HG03558 (cell line): ENCODE results near the gene MRFAP1.
"Not testable (repeated sequence)": the region's sequence is repeated elsewhere in the genome, so short reads cannot be mapped to it uniquely, and the experiment has no call there.

ENCODE experiments used
- ATAC-seq: cut with Tn5 transposase; IDR thresholded peaks from one replicate; pipeline ENCODE4 v1.9.1; 2021; ENCODE audit warnings: moderate number of reproducible peaks; ENCODE audit not compliant: unreplicated experiment; ENCODE audit errors: extremely low read depth

Gene MRFAP1

DNA sequence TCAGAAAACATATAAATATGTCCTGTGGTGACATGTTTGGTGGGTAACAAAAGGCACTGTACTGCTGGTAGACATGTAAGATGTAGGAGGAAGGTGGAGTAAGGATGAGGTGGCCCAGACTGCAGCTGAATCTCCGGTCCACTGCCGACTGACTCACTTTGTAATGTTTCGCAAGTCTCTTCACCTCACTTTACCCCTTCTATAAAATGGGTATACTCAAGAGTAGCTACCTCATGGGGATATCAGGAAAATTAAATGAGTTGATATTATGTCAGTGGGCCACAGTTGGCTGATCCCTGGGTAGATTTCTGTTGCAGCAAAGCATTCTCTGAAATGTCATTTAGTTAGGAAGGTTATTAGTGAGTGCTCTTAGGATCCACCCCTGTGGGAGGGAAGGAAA is 22.1 kb downstream of the MRFAP1 start:
- ATAC-seq, result no peak

DNA sequence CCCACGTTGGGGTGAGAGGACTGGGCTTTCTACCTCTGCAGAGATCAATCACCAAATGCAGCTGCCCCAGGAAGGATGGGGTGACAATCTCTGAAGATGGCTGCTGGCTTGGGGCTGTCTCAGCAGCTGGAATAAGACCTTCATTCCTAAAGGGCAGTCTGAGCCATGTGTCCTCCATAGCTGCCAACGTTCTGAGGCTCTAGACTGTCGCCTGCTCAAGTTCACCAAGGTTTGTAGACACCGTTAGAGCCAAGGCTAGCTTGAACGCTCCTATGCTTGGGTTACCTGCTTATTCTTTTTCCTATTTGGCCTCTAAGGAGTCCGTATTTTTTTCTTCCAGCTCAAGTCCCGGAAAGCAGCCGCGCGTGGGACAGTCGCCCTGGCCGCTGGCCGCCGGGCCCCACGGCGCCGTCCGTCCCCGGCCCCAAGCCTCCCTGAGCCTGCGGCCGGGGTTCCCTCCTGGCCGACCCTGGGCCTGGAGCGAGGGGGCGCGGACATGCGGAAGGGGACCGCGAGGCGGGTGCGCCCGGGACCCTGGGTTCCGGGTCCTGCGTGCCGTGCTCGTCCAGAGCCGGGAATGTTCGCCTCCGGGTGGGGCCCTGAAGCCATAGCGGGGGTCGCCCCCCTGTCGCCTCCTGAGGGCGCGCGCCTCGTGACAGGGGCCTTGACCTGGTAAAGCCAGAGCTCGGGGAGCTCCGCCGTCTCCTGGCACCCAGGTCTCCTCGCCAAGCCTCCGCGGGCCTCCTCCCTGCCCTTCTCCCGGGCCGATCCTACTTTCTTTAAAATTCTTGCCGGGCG is 23.3 kb downstream of the MRFAP1 start:
- ATAC-seq, result no peak

DNA sequence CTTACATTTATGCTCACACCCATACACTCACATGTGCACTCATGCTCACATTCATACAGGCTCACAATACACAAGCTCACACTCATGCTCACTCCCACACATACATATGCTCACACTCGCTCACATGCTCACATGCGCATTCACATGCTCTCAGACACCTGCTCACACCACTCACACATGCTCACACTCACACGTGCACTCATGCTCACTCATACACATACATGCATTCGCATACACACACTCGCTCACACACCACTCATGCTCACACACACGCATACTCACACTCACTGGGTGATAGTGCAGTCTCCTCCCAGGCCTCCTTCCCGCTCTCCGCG is 24.8 kb downstream of the MRFAP1 start:
- no peak for ATAC-seq

DNA sequence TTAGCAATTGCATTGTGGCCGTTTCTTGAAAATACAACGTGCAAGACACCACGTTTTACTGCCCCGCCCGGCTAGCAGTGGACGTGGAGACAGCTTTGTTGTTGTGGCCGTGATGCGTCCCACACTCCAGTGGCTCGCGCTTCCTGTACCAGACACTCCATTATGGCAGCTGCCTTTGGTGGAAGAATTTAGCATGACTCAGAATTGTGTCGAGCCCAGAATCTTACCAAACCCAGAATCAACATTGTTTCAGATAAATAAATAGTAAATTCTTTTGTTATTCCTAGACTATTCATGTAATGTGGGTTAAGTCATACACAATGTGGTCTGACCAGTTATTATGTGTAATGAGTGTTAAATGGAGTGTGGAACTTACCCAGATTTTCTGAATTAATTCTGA is 27.9 kb downstream of the MRFAP1 start:
- ATAC-seq, result no peak

DNA sequence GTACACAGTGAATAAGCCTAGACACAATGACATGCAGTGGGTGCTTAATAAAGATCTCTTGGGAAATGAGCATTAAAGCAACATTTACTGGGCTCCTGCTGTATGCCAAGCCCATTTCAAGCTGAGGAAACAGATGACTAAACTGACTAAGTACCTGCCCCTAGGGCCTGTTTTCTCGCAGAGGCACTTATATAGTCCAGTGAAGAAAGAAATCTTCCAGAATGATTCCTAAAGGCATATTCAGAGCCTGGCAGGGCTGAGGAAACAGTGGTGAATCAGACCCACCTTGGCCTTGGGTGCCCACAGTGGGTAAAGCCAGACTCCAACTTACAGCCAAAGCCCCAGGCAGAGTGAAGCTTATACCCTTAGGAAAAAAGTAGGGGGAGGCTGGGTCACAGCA is 31.2 kb downstream of the MRFAP1 start:
- no peak for ATAC-seq

DNA sequence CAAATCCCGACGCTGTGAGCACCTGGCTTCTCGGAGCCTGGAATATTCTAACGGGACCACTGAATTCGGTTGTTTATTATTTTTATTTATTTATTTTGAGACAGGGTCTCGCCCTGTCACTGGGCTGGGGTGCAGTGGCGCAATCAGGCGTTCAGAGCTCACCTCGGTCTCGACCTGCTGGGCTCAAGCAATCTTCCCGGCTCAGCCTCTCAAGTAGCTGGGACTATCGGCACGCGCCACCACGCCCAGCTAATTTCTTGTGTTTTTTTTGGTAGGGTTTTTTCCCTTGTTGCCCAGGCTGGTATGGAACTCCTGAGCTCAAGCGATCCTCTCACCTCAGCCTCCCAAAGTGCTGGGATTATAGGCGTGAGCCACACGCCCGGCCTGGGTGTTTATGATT is 31.6 kb downstream of the MRFAP1 start:
- no peak for ATAC-seq

DNA sequence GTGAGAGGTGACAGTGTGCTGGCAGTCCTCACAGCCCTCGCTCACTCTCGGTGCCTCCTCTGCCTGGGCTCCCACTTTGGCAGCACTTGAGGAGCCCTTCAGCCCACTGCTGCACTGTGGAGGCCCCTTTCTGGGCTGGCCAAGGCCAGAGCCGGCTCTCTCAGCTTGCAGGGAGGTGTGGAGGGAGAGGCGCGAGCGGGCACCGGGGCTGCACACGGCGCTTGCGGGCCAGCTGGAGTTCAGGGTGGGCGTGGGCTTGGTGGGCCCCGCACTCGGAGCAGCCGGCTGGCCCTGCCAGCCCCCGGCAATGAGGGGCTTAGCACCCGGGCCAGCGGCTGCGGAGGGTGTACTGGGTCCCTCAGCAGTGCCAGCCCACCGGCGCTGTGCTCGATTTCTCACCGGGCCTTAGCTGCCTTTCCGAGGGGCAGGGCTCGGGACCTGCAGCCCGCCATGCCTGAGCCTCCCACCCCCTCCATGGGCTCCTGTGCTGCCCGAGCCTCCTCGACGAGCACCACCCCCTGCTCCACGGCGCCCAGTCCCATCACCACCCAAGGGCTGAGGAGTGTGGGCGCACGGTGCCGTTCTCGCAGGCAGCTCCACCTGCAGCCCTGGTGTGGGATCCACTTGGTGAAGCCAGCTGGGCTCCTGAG is 32.2 kb downstream of the MRFAP1 start:
- ATAC-seq, result not testable (repeated sequence)

DNA sequence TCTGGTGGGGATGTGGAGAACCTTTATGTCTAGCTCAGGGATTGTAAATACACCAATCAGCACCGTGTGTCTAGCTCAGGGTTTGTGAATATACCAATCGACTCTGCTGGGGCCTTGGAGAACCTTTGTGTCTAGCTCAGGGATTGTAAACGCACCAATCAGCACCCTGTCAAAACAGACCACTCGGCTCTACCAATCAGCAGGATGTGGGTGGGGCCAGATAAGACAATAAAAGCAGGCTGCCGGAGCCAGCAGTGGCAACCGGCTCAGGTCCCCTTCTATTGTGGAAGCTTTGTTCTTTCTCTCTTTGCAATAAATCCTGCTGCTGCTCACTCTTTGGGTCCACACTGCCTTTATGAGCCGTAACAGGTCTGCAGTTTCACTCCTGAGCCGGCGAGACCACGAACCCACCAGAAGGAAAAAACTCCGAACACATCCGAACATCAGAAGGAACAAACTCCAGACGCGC is 32.7 kb downstream of the MRFAP1 start:
- not testable (repeated sequence) for ATAC-seq

DNA sequence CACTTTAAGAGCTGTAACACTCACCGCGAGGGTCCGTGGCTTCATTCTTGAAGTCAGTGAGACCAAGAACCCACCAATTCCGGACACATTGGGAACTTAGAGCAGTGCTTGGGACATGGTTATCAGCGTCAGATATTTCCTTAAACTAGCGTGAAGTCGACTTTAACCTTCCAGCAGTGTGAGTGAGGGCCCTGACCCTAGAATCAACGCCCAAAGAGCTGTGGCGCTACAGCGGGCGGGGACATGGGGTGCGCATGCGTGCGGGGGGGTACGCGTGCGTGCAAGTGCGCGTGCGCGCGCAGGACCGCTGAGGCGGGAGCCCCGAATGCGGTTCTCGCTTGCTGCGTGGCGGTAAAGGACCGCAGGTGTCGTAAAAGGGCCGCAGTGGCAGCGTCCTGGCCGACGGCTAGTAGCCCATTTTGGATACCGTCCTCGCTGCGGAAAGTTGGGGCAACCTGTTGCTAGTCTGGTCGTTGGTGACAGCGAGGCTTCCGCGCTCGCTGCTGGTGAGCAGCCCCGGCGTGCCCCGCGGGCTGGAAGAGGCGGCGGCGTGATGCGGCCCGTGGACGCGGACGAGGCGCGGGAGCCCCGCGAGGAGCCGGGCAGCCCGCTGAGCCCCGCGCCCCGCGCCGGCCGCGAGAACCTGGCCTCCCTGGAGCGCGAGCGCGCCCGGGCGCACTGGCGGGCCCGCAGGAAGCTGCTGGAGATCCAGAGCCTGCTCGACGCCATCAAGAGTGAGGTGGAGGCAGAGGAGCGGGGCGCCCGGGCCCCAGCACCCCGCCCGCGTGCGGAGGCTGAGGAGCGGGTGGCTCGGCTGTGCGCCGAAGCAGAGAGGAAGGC is 33.4 kb downstream of the MRFAP1 start:
- ATAC-seq, result peak; percentile 48

DNA sequence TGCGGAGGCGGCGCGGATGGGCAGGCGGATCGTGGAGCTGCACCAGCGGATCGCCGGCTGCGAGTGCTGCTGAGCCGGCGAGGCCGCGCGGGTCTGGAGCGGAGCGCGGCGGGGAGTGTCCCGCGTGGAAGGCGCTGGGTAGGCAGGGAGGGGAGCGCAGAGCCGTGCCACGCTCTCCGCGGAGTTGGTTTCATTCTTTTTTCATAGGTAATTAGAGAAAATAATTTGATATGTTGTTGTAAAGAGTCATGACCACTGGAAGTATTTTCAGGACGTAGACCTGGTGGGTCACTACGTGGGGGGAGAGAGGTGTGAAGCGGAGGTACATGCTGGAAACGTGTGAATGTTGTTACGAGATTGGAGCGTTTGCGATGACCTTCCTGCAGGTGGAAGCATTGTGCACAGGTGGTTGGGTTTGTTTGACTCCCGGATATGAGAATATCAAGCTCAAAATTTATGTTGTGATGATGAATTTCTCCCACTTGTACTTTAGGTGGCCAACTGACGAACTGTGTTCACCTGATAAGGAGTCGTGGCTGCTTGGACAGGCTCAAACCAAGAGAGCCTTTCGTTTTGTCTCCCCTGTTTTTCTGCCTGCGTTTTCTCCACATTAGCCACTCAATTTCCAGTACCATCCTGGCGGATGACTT is 34.1 kb downstream of the MRFAP1 start:
- ATAC-seq, result peak; percentile 28

DNA sequence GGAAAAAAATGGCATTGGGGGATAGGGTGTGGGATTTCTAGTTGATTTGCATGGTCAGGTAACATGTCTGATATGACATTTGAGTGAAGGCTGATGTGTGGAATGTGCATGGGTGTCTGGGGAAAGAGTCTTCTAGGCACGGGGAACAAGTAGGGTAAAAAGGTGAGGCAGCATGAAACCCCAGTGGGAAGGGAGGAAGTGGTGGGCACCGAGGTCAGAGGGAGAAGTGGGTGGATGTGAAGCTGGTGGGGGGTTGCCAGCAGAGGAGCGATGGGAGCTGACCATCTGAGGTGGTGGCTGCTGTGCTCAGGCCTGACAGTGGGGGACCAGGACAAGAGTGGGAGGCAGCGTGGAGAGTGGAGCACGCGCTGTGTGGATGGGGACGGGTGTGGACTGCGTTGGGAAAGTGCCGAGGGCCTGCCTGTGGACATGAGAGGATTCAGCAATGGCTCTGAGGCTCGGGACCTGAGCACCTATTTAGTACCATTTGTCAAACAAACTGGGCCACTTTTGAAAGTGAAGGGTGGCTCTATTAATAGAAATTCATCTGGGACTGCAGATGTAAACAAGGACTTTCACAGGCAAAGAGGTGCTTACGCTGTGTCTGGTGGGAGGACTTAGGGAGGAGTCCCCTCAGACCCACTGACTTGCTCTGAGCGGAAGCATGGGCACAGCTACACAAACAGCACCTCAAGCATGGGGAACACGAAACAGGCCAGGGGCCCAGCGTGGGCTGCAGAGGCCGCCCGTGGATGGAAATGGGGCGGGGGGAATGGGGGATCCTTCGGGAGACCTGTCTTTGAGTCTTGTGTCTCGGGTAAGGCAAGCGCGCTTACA is 36.5 kb downstream of the MRFAP1 start:
- no peak for ATAC-seq

DNA sequence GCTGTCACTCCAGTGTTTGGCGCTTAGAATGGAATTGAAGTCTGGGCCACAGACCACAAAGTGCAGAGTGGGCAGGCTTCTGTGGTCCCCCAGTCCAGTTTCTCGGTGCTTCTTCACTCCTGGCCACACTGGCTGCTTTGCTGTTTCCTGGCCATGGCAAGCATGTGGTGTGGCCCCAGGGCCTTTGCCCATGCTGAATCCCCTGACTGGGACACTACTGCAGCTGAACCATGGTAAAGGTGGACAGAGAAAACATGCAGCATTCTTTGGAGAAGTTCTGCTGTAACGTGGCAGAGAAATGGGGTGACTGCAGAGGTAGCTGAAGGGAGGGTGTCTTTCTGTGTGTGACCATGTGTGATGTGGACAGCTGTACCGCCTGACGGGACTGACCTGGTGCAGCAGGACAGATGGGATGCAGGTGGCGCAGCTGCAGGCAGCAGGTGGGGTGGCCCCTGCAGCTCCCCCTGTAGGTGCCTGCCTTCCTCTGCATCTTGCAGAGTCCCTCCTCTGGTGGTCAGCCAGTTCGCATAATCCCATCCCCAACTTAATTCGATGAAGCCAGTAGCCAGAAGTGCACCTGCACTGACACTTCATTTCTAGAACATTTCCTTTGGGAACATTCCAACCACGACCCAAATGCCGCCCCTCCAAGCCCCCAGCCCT is 40.0 kb downstream of the MRFAP1 start:
- ATAC-seq, result no peak

DNA sequence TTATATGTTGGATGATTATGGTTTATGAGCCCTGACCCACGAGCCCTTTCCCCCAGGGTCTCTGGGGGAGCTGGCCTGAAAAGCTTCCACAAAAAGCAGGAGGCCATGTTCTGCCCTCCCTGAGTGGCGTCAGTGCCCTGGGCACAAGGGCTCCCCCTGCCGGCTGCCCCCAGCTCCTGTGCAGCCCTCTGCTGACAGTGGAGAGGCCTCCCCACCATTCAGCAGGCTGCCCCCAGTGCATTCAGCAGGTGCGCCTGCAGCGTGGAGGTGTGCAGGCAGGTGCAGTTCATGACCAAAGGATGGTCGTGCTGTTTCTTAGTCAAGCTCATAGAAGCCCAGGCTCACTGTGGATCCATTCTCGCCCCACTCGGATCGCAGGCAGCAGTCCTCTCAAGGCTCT is 40.7 kb downstream of the MRFAP1 start:
- ATAC-seq, result no peak

DNA sequence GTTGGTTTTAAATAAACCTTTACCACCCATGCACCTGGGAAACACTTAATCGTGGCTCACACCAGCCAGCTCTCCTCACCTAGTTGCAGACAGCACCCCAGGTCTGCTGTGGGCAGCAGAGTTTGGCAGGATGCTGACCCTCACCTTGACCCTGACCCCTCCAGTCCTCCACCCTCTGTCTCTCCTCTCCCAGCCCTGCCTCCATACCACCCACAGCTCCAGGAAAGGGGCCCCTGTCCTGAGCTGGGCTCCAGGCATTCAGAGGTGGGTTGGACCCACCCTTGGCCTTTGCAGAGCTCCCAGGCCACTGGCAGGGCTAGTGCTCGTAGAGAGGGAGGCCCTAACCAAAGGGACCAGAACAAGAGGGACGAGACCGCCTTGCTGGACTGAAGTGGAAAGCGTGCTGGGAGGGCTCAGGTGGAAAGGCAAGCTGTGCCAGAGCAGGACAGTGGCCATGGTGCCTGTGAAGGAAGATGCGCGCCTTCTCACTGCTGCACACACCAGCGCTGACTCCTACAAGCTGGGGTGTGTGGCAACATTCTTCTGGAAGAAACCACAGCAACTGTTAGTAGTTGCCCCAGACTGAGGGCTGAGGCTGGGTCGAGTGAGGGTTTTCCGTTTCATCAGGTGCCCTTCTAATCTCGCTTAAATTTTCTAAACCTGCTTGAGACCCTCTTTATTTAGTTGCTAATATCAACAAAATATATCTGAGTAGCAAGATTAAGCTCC is 42.5 kb downstream of the MRFAP1 start:
- ATAC-seq, result no peak

DNA sequence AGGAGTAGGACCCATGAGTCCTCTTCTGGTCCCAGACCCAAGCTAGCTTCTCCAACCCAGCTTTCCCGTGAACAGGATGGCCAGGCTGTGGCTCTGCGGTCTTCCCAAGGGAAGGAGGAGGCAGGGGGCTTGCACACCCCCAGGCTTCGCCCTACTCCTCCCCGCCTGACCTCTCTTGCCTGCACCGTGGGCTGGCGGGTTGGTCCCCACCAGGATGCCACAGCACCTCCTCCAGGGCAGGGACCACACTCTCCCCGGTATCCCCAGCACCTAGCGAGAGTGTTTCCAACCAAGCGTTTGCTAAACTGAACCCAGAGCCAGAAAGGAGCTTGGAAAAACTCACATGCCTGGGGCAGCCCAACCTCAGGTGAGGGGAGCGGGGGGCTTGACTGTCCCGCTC is 44.2 kb downstream of the MRFAP1 start:
- no peak for ATAC-seq

DNA sequence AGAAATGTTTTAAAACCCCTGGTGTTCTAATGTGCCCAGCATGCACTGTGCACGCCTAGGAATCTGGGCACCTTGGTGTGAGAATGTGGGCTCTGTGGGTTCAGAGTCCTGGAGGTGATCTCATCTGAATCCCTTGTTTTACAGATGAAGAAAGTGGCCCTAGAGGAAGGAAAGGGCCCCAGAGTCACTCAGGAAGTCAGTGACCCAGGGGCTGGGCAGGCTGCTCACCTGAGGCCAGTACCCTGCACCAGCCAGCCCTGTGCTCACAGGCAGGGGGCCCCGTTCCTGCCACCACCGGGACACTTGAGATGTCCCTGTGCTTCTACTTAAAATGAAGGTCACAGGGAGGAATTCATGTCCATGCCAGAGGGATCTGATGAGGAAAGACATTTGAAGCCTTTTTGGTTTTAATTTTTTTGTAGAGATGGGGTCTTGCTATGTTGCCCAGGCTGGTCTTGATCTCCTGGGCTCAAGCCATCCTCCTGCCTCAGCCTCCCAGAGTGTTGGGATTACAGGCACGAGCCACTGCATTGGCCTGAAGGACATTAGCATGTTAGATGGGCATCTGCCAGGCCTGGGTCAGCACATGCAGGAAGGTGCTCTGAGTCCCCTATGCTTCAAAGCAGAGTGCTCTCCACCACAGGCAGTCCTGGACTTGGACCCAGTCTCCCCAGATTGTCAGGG is 45.8 kb downstream of the MRFAP1 start:
- no peak for ATAC-seq

DNA sequence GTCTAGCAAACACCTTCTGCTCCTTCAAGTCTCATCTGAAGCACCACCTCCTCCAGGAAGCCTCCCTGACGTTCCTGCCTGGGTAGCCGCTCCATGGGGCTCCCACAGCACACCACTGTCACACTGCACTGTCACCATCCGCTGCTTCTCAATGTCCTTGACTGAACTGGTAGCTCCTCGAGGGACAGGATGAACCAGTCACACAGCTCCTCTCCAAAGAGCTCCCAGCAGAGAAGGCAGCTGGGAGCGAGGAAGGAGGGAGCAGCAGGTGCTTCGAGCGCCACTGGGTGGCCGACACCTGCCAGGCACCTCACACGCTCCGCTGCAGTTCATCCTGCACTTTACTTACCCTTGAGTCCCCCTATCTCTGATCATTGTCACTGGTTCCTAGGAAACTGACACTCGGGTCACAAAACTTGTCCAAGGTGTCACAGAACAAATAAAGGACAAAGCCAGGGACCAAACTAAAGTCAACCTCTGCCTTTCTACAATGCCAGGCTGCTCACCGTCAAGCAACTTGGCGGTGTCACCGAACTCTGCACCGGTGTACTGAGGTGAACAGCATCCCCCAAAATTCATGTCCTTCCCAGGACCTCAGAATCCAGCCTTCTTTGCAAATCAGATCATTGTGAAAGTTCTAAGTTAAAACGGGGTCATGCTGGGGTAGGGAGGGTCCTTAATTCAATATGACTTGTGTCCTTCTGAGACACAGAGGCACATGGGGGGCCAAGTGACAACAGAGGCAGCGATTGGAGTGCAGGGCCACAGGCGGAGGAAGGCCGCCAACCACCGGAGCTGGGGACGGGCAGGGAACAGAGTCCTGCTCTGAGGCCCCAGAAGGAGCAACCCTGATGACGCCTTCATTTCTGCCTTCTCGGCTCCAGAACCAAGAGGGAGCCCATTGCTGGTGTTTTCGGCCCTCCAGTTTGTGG is 47.7 kb downstream of the MRFAP1 start:
- no peak for ATAC-seq
